ENCODE data around the gene UPK3B.
"Not testable (repeated sequence)": the region's sequence is repeated elsewhere in the genome, so short reads cannot be mapped to it uniquely, and the experiment has no call there.

The UPK3B gene

GRCh38 chr7:76509931-76510877 lies at the start of gene UPK3B:
Gene UPK3B, plus strand, starts transcription at chr7:76510552. Its CDS starts 101 bp downstream, at chr7:76510653.
- DNase-seq: no peak

GRCh38 chr7:76460767-76461166 lies 49.6 kb upstream of the UPK3B start:
- DNase-seq: not testable (repeated sequence)

GRCh38 chr7:76461464-76462101 lies 48.8 kb upstream of the UPK3B start, which contains the start of gene DTX2:
Gene DTX2, plus strand, starts transcription at chr7:76461709. Its CDS starts 18,801 bp downstream, at chr7:76480510.
- DNase-seq: not testable (repeated sequence)

GRCh38 chr7:76462271-76462882 lies 48.0 kb upstream of the UPK3B start:
- DNase-seq: not testable (repeated sequence)

- not testable (repeated sequence) for DNase-seq
These were observed 45.4 kb upstream of the UPK3B start for GRCh38 chr7:76464959-76465358.

GRCh38 chr7:76465950-76466349 lies 44.4 kb upstream of the UPK3B start:
- DNase-seq: not testable (repeated sequence)

- not testable (repeated sequence) for DNase-seq
These were observed 42.5 kb upstream of the UPK3B start for GRCh38 chr7:76467743-76468404.

GRCh38 chr7:76471556-76472221 lies 38.7 kb upstream of the UPK3B start:
- DNase-seq: not testable (repeated sequence)

GRCh38 chr7:76473097-76473496 lies 37.3 kb upstream of the UPK3B start:
- DNase-seq: not testable (repeated sequence)

GRCh38 chr7:76476280-76476679 lies 34.1 kb upstream of the UPK3B start:
- not testable (repeated sequence) for DNase-seq

- DNase-seq: not testable (repeated sequence)
These were observed 33.4 kb upstream of the UPK3B start for GRCh38 chr7:76476742-76477474.

- not testable (repeated sequence) for DNase-seq
These were observed 30.7 kb upstream of the UPK3B start for GRCh38 chr7:76479628-76480027.

- not testable (repeated sequence) for DNase-seq
These were observed 29.7 kb upstream of the UPK3B start for GRCh38 chr7:76480403-76481253.

- not testable (repeated sequence) for DNase-seq
These were observed 27.7 kb upstream of the UPK3B start for GRCh38 chr7:76482660-76483059.

GRCh38 chr7:76483081-76483480 lies 27.3 kb upstream of the UPK3B start:
- not testable (repeated sequence) for DNase-seq

GRCh38 chr7:76484456-76484855 lies 25.9 kb upstream of the UPK3B start:
- not testable (repeated sequence) for DNase-seq

GRCh38 chr7:76485822-76486610 lies 24.3 kb upstream of the UPK3B start:
- not testable (repeated sequence) for DNase-seq

GRCh38 chr7:76486618-76487017 lies 23.7 kb upstream of the UPK3B start:
- not testable (repeated sequence) for DNase-seq

GRCh38 chr7:76487969-76488368 lies 22.4 kb upstream of the UPK3B start:
- not testable (repeated sequence) for DNase-seq

All from NK-92 treated with Interleukin-12 subunit alpha and Interleukin-12 subunit beta, amount 100 ng/mL, for 24 hours (cell line).